Neural progenitor cell (in vitro differentiated cells): ENCODE measurements around the gene FMNL2. TPM values are rescaled to one million over a fixed set of nuclear protein-coding genes. Genes with fewer than 3 reads are reported as not detected.
"Not testable (repeated sequence)": the region's sequence is repeated elsewhere in the genome, so short reads cannot be mapped to it uniquely, and the experiment has no call there.

Experiments used
- DNase-seq: peaks from one replicate; pipeline ENCODE4 v3.0.0-alpha.2; 2016; ENCODE audit warnings: low spot score
- H2AFZ ChIP-seq: fragments of 200-600 bp; sonication (generic); replicated peaks from 2 replicates; pipeline ENCODE4 v1.6.1; 2016; ENCODE audit warnings: antibody characterized with exemption
- H3F3A ChIP-seq: fragments of 200-600 bp; sonication (generic); 2 replicates; pipeline ENCODE4 v1.6.1; 2016; ENCODE audit warnings: antibody characterized with exemption, low read depth
- H3K27ac ChIP-seq: fragments of 200-600 bp; sonication (generic); 2 replicates; pipeline ENCODE4 v1.5.1; 2016; ENCODE audit warnings: mild to moderate bottlenecking
- H3K27me3 ChIP-seq: fragments of 200-600 bp; sonication (generic); 2 replicates; pipeline ENCODE4 v1.6.1; 2016; ENCODE audit warnings: mild to moderate bottlenecking, moderate library complexity
- H3K36me3 ChIP-seq: fragments of 200-600 bp; sonication (generic); 2 replicates; pipeline ENCODE4 v1.5.1; 2016
- H3K4me1 ChIP-seq: fragments of 200-600 bp; sonication (generic); 2 replicates; pipeline ENCODE4 v1.6.1; 2016; ENCODE audit warnings: mixed run types
- H3K4me2 ChIP-seq: fragments of 200-600 bp; sonication (generic); 2 replicates; pipeline ENCODE4 v1.6.1; 2016
- H3K4me3 ChIP-seq: fragments of 200-600 bp; sonication (generic); 2 replicates; pipeline ENCODE4 v1.5.1; 2016
- H3K79me2 ChIP-seq: fragments of 200-600 bp; sonication (generic); 2 replicates; pipeline ENCODE4 v1.6.1; 2016; ENCODE audit warnings: low read depth
- H3K9ac ChIP-seq: fragments of 200-600 bp; sonication (generic); 2 replicates; pipeline ENCODE4 v1.6.1; 2016
- H3K9me3 ChIP-seq: fragments of 200-600 bp; sonication (generic); 2 replicates; pipeline ENCODE4 v1.5.1; 2016; ENCODE audit warnings: low read depth
- H4K20me1 ChIP-seq: fragments of 200-600 bp; sonication (generic); 2 replicates; pipeline ENCODE4 v1.6.1; 2016; ENCODE audit warnings: low read depth
- H3K27ac Mint-ChIP-seq: 3 replicates; pipeline ENCODE4 v1.8.0; 2021; ENCODE audit warnings: mixed read lengths
- H3K27me3 Mint-ChIP-seq: 2 replicates; pipeline ENCODE4 v1.8.0; 2022; ENCODE audit warnings: low read depth, mild to moderate bottlenecking, inconsistent platforms, moderate library complexity, mixed read lengths; ENCODE audit not compliant: insufficient read depth
- H3K36me3 Mint-ChIP-seq: 3 replicates; pipeline ENCODE4 v1.8.0; 2021; ENCODE audit warnings: mixed read lengths
- H3K4me1 Mint-ChIP-seq: 3 replicates; pipeline ENCODE4 v1.8.0; 2021; ENCODE audit warnings: mixed read lengths
- H3K4me3 Mint-ChIP-seq: 3 replicates; pipeline ENCODE4 v1.8.0; 2021; ENCODE audit warnings: mild to moderate bottlenecking, moderate library complexity, mixed read lengths
- H3K9me3 Mint-ChIP-seq: 3 replicates; pipeline ENCODE4 v1.8.0; 2020; ENCODE audit warnings: mixed read lengths
- EZH2 ChIP-seq: fragments of 200-600 bp; sonication (generic); IDR thresholded peaks from 2 replicates; pipeline ENCODE4 v1.6.1; 2017; ENCODE audit warnings: antibody characterized with exemption, mild to moderate bottlenecking, moderate library complexity
- EZH2phosphoT487 ChIP-seq: fragments of 200-600 bp; sonication (generic); IDR thresholded peaks from 2 replicates; pipeline ENCODE4 v1.6.1; 2017; ENCODE audit warnings: antibody characterized with exemption
- total RNA-seq: library from RNA; depleted of rRNA; stranded (reverse); fragments of >200 nt; gene quantifications from 2 replicates; pipeline ENCODE4 v1.2.3, GENCODE V29; 2015; ENCODE audit warnings: low replicate concordance
- TF ChIP-seq, protein P1 (sequence below): fragments of 200-600 bp; sonication (generic); IDR thresholded peaks from 2 replicates; pipeline ENCODE4 v1.5.1; 2017; ENCODE audit warnings: antibody characterized with exemption, mild to moderate bottlenecking

Gene FMNL2
- total RNA-seq, 1 donor from 2014 or later, result 99.7 TPM

DNA sequence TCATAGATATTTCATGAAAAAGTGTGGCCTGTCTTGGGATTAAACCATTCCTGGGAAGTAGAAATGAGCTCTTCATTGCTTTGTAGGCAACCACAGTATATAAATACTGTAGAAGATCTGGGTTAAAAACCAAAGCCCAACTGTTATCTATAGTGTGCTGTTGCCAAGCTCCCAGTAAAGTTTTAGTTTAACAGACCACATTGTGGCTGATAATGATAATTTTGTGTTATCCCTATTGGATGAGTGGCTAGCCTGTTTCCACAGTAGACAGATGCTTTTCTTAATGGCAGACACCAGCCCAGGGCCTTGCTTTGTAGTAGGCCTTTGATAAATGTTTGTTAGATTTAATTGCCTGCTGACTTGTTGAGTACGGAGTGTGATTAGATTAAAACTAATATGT is 52.1 kb downstream of the FMNL2 start:
- TF ChIP-seq, protein P1, sequence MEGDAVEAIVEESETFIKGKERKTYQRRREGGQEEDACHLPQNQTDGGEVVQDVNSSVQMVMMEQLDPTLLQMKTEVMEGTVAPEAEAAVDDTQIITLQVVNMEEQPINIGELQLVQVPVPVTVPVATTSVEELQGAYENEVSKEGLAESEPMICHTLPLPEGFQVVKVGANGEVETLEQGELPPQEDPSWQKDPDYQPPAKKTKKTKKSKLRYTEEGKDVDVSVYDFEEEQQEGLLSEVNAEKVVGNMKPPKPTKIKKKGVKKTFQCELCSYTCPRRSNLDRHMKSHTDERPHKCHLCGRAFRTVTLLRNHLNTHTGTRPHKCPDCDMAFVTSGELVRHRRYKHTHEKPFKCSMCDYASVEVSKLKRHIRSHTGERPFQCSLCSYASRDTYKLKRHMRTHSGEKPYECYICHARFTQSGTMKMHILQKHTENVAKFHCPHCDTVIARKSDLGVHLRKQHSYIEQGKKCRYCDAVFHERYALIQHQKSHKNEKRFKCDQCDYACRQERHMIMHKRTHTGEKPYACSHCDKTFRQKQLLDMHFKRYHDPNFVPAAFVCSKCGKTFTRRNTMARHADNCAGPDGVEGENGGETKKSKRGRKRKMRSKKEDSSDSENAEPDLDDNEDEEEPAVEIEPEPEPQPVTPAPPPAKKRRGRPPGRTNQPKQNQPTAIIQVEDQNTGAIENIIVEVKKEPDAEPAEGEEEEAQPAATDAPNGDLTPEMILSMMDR, result no peak
- TF ChIP-seq EZH2phosphoT487, result no peak
- TF ChIP-seq EZH2, result no peak
- no peak overlapping the region for H3K27ac Mint-ChIP-seq

DNA sequence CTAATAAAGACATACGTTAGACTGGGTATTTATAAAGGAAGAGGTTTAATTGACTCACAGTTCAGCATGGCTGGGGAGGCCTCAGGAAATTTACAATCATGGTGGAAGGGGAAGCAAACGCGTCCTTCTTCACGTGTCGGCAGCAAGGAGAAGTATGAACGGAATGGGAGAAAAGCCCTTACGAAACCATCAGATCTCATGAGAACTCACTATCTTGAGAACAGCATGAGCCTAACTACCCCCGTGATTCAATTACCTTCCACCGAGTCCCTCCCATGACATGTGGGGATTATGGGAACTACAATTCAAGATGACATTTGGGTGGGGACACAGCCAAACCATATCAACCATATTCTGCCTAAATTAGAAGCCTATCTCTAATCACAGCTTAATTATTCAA is 53.3 kb downstream of the FMNL2 start:
- not testable (repeated sequence) for H3K9me3 ChIP-seq, H3K4me2 ChIP-seq, H2AFZ ChIP-seq, H3K27ac Mint-ChIP-seq, H3K27me3 ChIP-seq, DNase-seq, H3K27me3 Mint-ChIP-seq, H3K27ac ChIP-seq, H3K36me3 ChIP-seq, H3K4me3 Mint-ChIP-seq, H3K4me3 ChIP-seq, H3K9ac ChIP-seq
- Histone ChIP-seq H3K79me2 (peaks cover 96% of the 10 kb centered on the region), H4K20me1 (peaks cover 65% of the 10 kb centered on the region), H3K4me1 (peaks cover 55% of the 10 kb centered on the region), H3F3A (peaks cover 31% of the 10 kb centered on the region)
- Mint-ChIP-seq H3K36me3 (peaks cover 18% of the 10 kb centered on the region), H3K9me3 (peaks cover 11% of the 10 kb centered on the region), H3K4me1 (peaks cover 40% of the 10 kb centered on the region)

More for the DNA sequence above, 52.1 kb downstream of the FMNL2 start:
- H3K36me3 ChIP-seq, result peaks cover 5% of the 10 kb centered on the region
- H4K20me1 ChIP-seq, result peaks cover 63% of the 10 kb centered on the region
- peaks cover 46% of the 10 kb centered on the region for H3K4me1 ChIP-seq
- H3K9ac ChIP-seq, result no peak overlapping the region
- H3K9me3 ChIP-seq, result no peaks in the 10 kb centered on the region
- H3K36me3 Mint-ChIP-seq, result peaks cover 18% of the 10 kb centered on the region
- no peak overlapping the region for H3K27ac ChIP-seq
- DNase-seq, result no peak
- no peak overlapping the region for H2AFZ ChIP-seq
- peaks cover 34% of the 10 kb centered on the region for H3K4me1 Mint-ChIP-seq
- H3F3A ChIP-seq, result peaks cover 18% of the 10 kb centered on the region
- peaks cover 12% of the 10 kb centered on the region for H3K9me3 Mint-ChIP-seq
- H3K27me3 Mint-ChIP-seq, result no peaks in the 10 kb centered on the region
- no peaks in the 10 kb centered on the region for H3K27me3 ChIP-seq
- peaks cover 96% of the 10 kb centered on the region for H3K79me2 ChIP-seq
- H3K4me2 ChIP-seq, result no peak overlapping the region
- H3K4me3 ChIP-seq, result no peak overlapping the region
- H3K4me3 Mint-ChIP-seq, result no peak overlapping the region

DNA sequence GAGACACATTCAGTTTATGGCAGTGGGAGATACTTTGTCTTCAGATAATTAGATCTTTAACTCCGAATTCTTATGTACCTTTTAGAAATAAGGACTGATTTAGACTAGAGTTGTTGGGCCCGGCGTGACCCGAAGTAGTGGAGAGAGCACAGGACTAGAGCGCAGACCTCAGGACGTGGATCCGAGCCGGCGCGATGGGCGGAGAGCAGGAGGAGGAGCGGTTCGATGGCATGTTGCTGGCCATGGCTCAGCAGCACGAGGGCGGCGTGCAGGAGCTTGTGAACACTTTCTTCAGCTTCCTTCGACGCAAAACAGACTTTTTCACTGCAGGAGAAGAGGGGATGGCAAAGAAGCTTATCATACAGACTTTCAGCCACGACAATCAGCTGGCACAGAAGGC is 54.5 kb downstream of the FMNL2 start:
- peak overlapping the region; percentile 14 for H3K27ac Mint-ChIP-seq
- peaks cover 96% of the 10 kb centered on the region for H3K79me2 ChIP-seq

DNA sequence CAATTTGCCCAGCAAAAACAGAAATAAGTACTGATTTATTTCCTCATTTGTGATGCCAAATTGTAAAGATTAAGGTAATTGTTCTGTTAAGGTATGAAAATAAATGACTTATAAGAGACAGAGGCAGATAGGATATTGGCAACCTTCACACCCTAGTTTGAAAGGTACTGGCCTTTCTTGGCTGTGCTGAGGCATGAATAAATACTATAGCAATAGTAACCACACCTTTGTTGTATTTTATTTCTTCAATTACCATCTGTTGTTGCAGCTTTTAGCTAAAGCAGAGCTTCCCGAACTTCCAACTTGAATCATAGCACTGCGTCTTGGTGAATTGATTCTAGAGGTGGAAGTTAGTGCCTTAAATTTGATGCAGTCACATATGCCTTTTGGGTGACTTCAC is 55.9 kb downstream of the FMNL2 start:
- no peak overlapping the region for H3K27ac Mint-ChIP-seq
- H3K36me3 Mint-ChIP-seq, result peaks cover 18% of the 10 kb centered on the region
- no peak for DNase-seq
- peaks cover 47% of the 10 kb centered on the region for H3K4me1 Mint-ChIP-seq
- Histone ChIP-seq H3F3A (peaks cover 30% of the 10 kb centered on the region), H3K4me2 (no peak overlapping the region), H3K79me2 (peaks cover 96% of the 10 kb centered on the region), H3K27me3 (no peaks in the 10 kb centered on the region), H3K27ac (no peak overlapping the region), H3K36me3 (peaks cover 5% of the 10 kb centered on the region), H3K9ac (no peak overlapping the region), H3K4me3 (no peak overlapping the region), H3K9me3 (no peaks in the 10 kb centered on the region), H2AFZ (no peak overlapping the region), H4K20me1 (peaks cover 65% of the 10 kb centered on the region), H3K4me1 (peaks cover 62% of the 10 kb centered on the region)
- TF ChIP-seq EZH2 (no peak), EZH2phosphoT487 (no peak)
- TF ChIP-seq, protein P1, result no peak
- H3K27me3 Mint-ChIP-seq, result no peaks in the 10 kb centered on the region
- H3K4me3 Mint-ChIP-seq, result no peak overlapping the region
- H3K9me3 Mint-ChIP-seq, result peaks cover 11% of the 10 kb centered on the region

More for the DNA sequence above, 54.5 kb downstream of the FMNL2 start:
- TF ChIP-seq, protein P1, result no peak
- TF ChIP-seq EZH2, result no peak
- no peak for TF ChIP-seq EZH2phosphoT487
- no peak overlapping the region for H3K9ac ChIP-seq
- no peaks in the 10 kb centered on the region for H3K9me3 ChIP-seq
- Mint-ChIP-seq H3K36me3 (peaks cover 18% of the 10 kb centered on the region), H3K27me3 (no peaks in the 10 kb centered on the region), H3K9me3 (peaks cover 11% of the 10 kb centered on the region), H3K4me1 (peaks cover 48% of the 10 kb centered on the region), H3K4me3 (no peak overlapping the region)
- no peaks in the 10 kb centered on the region for H3K27me3 ChIP-seq
- no peak for DNase-seq
- peaks cover 67% of the 10 kb centered on the region for H4K20me1 ChIP-seq
- no peak overlapping the region for H3K4me2 ChIP-seq
- no peak overlapping the region for H3K4me3 ChIP-seq
- H3F3A ChIP-seq, result peaks cover 33% of the 10 kb centered on the region
- H3K4me1 ChIP-seq, result peaks cover 62% of the 10 kb centered on the region
- H2AFZ ChIP-seq, result no peak overlapping the region
- peaks cover 5% of the 10 kb centered on the region for H3K36me3 ChIP-seq
- no peak overlapping the region for H3K27ac ChIP-seq
